Upper lobe of left lung (tissue), 6 donors: ENCODE data around the gene PTPN6. TPM values are rescaled to one million over a fixed set of nuclear protein-coding genes. Genes with fewer than 3 reads are reported as not detected.
A peak's percentile ranks its signal among the peaks of the same experiment; 100 is the strongest.

Source experiments
- ATAC-seq, 2 donors: fragments of 200-7000 bp; cut with Tn5 transposase; one replicate each; pipeline ENCODE4 v1.9.1; 2022; ENCODE audit warnings: mild to moderate bottlenecking in 2 of 2, moderate library complexity in 2 of 2; ENCODE audit not compliant: low FRiP score in 2 of 2
- DNase-seq, 2 donors: peaks; one replicate each; pipeline ENCODE4 v3.0.0-alpha.2; 2019 to 2020
- H3K27ac ChIP-seq, 4 donors: fragments of 200-600 bp; sonication (generic); one replicate each; pipeline ENCODE4 v1.5.1; 2016 to 2019
- H3K27me3 ChIP-seq, 4 donors: fragments of 200-600 bp; sonication (generic); one replicate each; pipeline ENCODE4 v1.5.1; 2017 to 2019
- H3K36me3 ChIP-seq, 4 donors: fragments of 200-600 bp; sonication (generic); one replicate each; pipeline ENCODE4 v1.5.1; 2016 to 2019
- H3K4me1 ChIP-seq, 4 donors: fragments of 200-600 bp; sonication (generic); one replicate each; pipeline ENCODE4 v1.5.1; 2018 to 2019
- H3K4me3 ChIP-seq, 4 donors: fragments of 200-600 bp; sonication (generic); one replicate each; pipeline ENCODE4 v1.5.1; 2017 to 2019; ENCODE audit warnings: mild to moderate bottlenecking in 2 of 4, moderate library complexity in 1 of 4
- H3K9me3 ChIP-seq, 4 donors: fragments of 200-600 bp; sonication (generic); one replicate each; pipeline ENCODE4 v1.5.1; 2018 to 2019
- CTCF ChIP-seq, 6 experiments: fragments of 450-650 bp in 4 of 6; fragments of 200-600 bp in 2 of 6; sonication (generic) in 2 of 6; IDR thresholded peaks; one replicate each; pipeline ENCODE4 v1.5.1; 2016 to 2019; ENCODE audit warnings: antibody characterized with exemption in 6 of 6
- EP300 ChIP-seq, 4 donors: sonication (generic); formaldehyde crosslinking; IDR thresholded peaks; one replicate each; pipeline ENCODE4 v1.5.1; 2017; ENCODE audit warnings: antibody characterized with exemption in 4 of 4, control low read depth in 2 of 4
- POLR2A ChIP-seq, 4 donors: fragments of 450-650 bp; IDR thresholded peaks; one replicate each; pipeline ENCODE4 v1.5.1; 2016 to 2017; ENCODE audit warnings: antibody characterized with exemption in 4 of 4, mild to moderate bottlenecking in 2 of 4
- POLR2AphosphoS5 ChIP-seq, 2 donors: sonication (generic); formaldehyde crosslinking; IDR thresholded peaks; one replicate each; pipeline ENCODE4 v1.5.1; 2017; ENCODE audit warnings: antibody characterized with exemption in 2 of 2
- WGBS, 2 donors: methylation state at CpG; one replicate each; pipeline ENCODE4 v1.1.5; 2017 to 2018; 5-methylcytosine and 5-hydroxymethylcytosine counted together
- total RNA-seq, 6 donors: library from RNA; depleted of rRNA in 4 of 6; stranded (reverse); fragments of >200 nt in 4 of 6; gene quantifications; one replicate each; pipeline versions ENCODE4 v1.1.0 to v1.2.1, GENCODE V29; 2016 to 2021
- donor health status: DM: no; HTN: no; CAD: no; lungs with moderate emphysema.
- donor health status: DM: no; HTN: yes; CAD: no; lungs with severe emphysema.

The PTPN6 gene
- total RNA-seq, 6 donors from 2014 or later: 56.3 to 215 (median 114) TPM

- Histone ChIP-seq H3K4me3 (no peak overlapping the region), H3K4me1 (peaks cover 33 to 57% (median 45%) of the 10 kb centered on the region in 4 donors), H3K36me3 (peaks cover 0 to 47% (median 16%) of the 10 kb centered on the region in 4 donors), H3K27ac (peak overlapping the region; percentile 15 to 98 (median 93)), H3K9me3 (no peaks in the 10 kb centered on the region), H3K27me3 (no peaks in the 10 kb centered on the region)
- 88 to 96% methylated on average over 5 to 11 of the region's 11 CpGs for WGBS, 2 donors
- ATAC-seq (no peak), DNase-seq (no peak)
- TF ChIP-seq EP300 (IDR thresholded peaks at IDR 0.05): no peak
- TF ChIP-seq POLR2A (IDR thresholded peaks at IDR 0.05): no peak
- no peak for TF ChIP-seq POLR2AphosphoS5 (IDR thresholded peaks at IDR 0.05)
- no peak for TF ChIP-seq CTCF (IDR thresholded peaks at IDR 0.05)
Measured at GRCh38 chr12:6942331-6942665, 8.9 kb upstream of the PTPN6 start.

- Histone ChIP-seq H3K9me3 (no peaks in the 10 kb centered on the region), H3K4me3 (peak overlapping the region in 3 of 4 donors; percentile 66 to 75 (median 72)), H3K27ac (peak overlapping the region; percentile 93 to 98 (median 93)), H3K36me3 (peaks cover 0 to 47% (median 16%) of the 10 kb centered on the region in 4 donors), H3K27me3 (no peaks in the 10 kb centered on the region), H3K4me1 (peaks cover 27 to 51% (median 39%) of the 10 kb centered on the region in 4 donors)
- ATAC-seq (peak; percentile 71 to 78), DNase-seq (peak in 1 of 2 donors; percentile 90)
- 0 to 1% methylated on average over 13 of the region's 13 CpGs for WGBS, 2 donors
- TF ChIP-seq POLR2AphosphoS5 (IDR thresholded peaks at IDR 0.05): peak in 1 of 2 donors; percentile 19
- no peak for TF ChIP-seq CTCF (IDR thresholded peaks at IDR 0.05)
- no peak for TF ChIP-seq EP300 (IDR thresholded peaks at IDR 0.05)
- TF ChIP-seq POLR2A (IDR thresholded peaks at IDR 0.05): peak in 1 of 4 donors; percentile 21
Measured at GRCh38 chr12:6943389-6943721, 7.8 kb upstream of the PTPN6 start.

GRCh38 chr12:6943722-6944380 lies 7.3 kb upstream of the PTPN6 start, which contains the start of the genes C12orf57 and RNU7-1:
Gene C12orf57 (plus strand): TSS chr12:6944022. CDS start chr12:6944122, 100 bp downstream.
Gene RNU7-1 (plus strand): TSS chr12:6943816.
- H3K9me3 ChIP-seq: no peaks in the 10 kb centered on the region
- H3K27ac ChIP-seq: peak within 1 kb of the TSS; percentile 93 to 98 (median 93)
- ATAC-seq (peak; percentile 76 to 78), DNase-seq (peak; percentile 74 to 93)
- H3K27me3 ChIP-seq: no peaks in the 10 kb centered on the region
- WGBS, 2 donors: 0% methylated on average over 17 to 31 of the region's 31 CpGs
- peak; percentile 33 to 86 for TF ChIP-seq POLR2AphosphoS5 (IDR thresholded peaks at IDR 0.05)
- TF ChIP-seq EP300 (IDR thresholded peaks at IDR 0.05): peak in 1 of 4 donors; percentile 69
- TF ChIP-seq CTCF (IDR thresholded peaks at IDR 0.05): no peak
- TF ChIP-seq POLR2A (IDR thresholded peaks at IDR 0.05): peak; percentile 27 to 84 (median 62)
- H3K36me3 ChIP-seq: peaks cover 0 to 46% (median 14%) of the 10 kb centered on the region in 4 donors
- peak within 1 kb of the TSS; percentile 46 to 75 (median 69) for H3K4me3 ChIP-seq
- H3K4me1 ChIP-seq: peaks cover 24 to 48% (median 36%) of the 10 kb centered on the region in 4 donors

GRCh38 chr12:6944381-6945186 lies 6.6 kb upstream of the PTPN6 start:
- H3K27ac ChIP-seq: peak overlapping the region; percentile 93 to 98 (median 93)
- TF ChIP-seq POLR2AphosphoS5 (IDR thresholded peaks at IDR 0.05) (peak; percentile 72 to 81), EP300 (IDR thresholded peaks at IDR 0.05) (no peak), CTCF (IDR thresholded peaks at IDR 0.05) (peak; percentile 81 to 98 (median 98)), POLR2A (IDR thresholded peaks at IDR 0.05) (peak in 1 of 4 donors; percentile 23)
- peaks cover 24 to 52% (median 38%) of the 10 kb centered on the region in 4 donors for H3K4me1 ChIP-seq
- DNase-seq: peak; percentile 93 to 96
- ATAC-seq: peak; percentile 91
- H3K4me3 ChIP-seq: peak overlapping the region; percentile 46 to 75 (median 69)
- no peaks in the 10 kb centered on the region for H3K9me3 ChIP-seq
- H3K27me3 ChIP-seq: no peaks in the 10 kb centered on the region
- WGBS, 2 donors: 2 to 9% methylated on average over 13 to 48 of the region's 48 CpGs
- peaks cover 0 to 42% (median 13%) of the 10 kb centered on the region in 4 donors for H3K36me3 ChIP-seq
